ENCODE data around the gene ZNF507.

DNA sequence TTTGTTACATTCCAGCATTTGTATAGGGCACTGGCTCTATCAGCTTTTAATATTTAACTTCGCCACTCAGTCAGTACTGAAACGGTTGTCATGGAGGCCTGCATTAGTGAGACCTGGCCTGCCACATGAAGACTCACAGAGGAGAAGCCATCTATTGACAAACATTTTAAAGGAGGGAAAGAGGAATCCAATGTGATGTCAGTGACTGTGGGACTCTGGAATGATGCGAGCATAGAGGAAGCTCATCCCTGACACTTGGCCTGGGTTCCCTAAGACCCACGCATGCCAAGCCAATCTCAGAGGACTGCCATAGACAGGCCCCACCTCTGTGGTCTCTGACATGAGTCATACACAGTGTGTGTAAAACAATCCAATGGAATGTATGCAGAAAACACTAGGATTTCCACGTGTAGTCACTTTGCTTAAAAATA, 52.3 kb downstream of the ZNF507 start:
- no peak for TF ChIP-seq ZFP30 (CRISPR knock-in tag; IDR thresholded peaks at IDR 0.05)
- no peak for TF ChIP-seq RARB (CRISPR knock-in tag; IDR thresholded peaks at IDR 0.05)
- no peak for TF ChIP-seq ZFP3 (CRISPR knock-in tag; IDR thresholded peaks at IDR 0.05)
- no peak for TF ChIP-seq BACH2 (CRISPR knock-in tag; IDR thresholded peaks at IDR 0.05; ENCODE audit: borderline replicate concordance)
- TF ChIP-seq, protein P1, sequence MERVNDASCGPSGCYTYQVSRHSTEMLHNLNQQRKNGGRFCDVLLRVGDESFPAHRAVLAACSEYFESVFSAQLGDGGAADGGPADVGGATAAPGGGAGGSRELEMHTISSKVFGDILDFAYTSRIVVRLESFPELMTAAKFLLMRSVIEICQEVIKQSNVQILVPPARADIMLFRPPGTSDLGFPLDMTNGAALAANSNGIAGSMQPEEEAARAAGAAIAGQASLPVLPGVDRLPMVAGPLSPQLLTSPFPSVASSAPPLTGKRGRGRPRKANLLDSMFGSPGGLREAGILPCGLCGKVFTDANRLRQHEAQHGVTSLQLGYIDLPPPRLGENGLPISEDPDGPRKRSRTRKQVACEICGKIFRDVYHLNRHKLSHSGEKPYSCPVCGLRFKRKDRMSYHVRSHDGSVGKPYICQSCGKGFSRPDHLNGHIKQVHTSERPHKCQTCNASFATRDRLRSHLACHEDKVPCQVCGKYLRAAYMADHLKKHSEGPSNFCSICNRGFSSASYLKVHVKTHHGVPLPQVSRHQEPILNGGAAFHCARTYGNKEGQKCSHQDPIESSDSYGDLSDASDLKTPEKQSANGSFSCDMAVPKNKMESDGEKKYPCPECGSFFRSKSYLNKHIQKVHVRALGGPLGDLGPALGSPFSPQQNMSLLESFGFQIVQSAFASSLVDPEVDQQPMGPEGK (CRISPR knock-in tag; IDR thresholded peaks at IDR 0.05; ENCODE audit: borderline replicate concordance) = no peak
- no peak for TF ChIP-seq TOX (CRISPR knock-in tag; IDR thresholded peaks at IDR 0.05; ENCODE audit: borderline replicate concordance)
- no peak for TF ChIP-seq CREB5 (CRISPR knock-in tag; IDR thresholded peaks at IDR 0.05; ENCODE audit: low read depth)

All from SK-N-SH treated with all-trans-retinoic acid at 6 μM for 48 hours (cell line).